Fibroblast of pulmonary artery (primary cell): ENCODE measurements around the gene RTL10.

Experiments
- DNase-seq: peaks from one replicate; pipeline ENCODE4 v3.0.0-alpha.2; 2010; ENCODE audit warnings: low read depth
- H3K4me3 ChIP-seq: replicated peaks from 2 replicates; pipeline ENCODE4 v1.5.1; 2011; ENCODE audit warnings: low read depth, mild to moderate bottlenecking, control low read depth, low read length, moderate library complexity
- CTCF ChIP-seq: IDR thresholded peaks from 2 replicates; pipeline ENCODE4 v1.5.1; 2011; ENCODE audit warnings: mild to moderate bottlenecking, control low read depth, low read length, inconsistent platforms; ENCODE audit errors: missing control alignments

The RTL10 gene

GRCh38 chr22:19854778-19855503 is at the start of gene RTL10, which contains the start of gene GNB1L:
RTL10 (minus strand) TSS chr22:19854874; CDS start chr22:19852261, 2,613 bp downstream.
GNB1L (minus strand) TSS chr22:19854874; CDS start chr22:19821355, 33,519 bp downstream.
- peak within 1 kb of the TSS; percentile 92 for H3K4me3 ChIP-seq
- TF ChIP-seq CTCF: no peak
- peak; percentile 97 for DNase-seq

GRCh38 chr22:19904174-19904856 is 49.6 kb upstream of the RTL10 start:
- DNase-seq: no peak
- H3K4me3 ChIP-seq: no peak overlapping the region
- no peak for TF ChIP-seq CTCF

GRCh38 chr22:19903513-19903912 is 48.8 kb upstream of the RTL10 start:
- DNase-seq: no peak

GRCh38 chr22:19903031-19903430 is 48.4 kb upstream of the RTL10 start:
- no peak for TF ChIP-seq CTCF
- no peak for DNase-seq
- H3K4me3 ChIP-seq: no peak overlapping the region

More at GRCh38 chr22:19903513-19903912, 48.8 kb upstream of the RTL10 start:
- H3K4me3 ChIP-seq: no peak overlapping the region
- no peak for TF ChIP-seq CTCF

GRCh38 chr22:19902245-19902715 is 47.6 kb upstream of the RTL10 start:
- DNase-seq: no peak
- no peak for TF ChIP-seq CTCF
- no peak overlapping the region for H3K4me3 ChIP-seq

- H3K4me3 ChIP-seq: no peak overlapping the region
- TF ChIP-seq CTCF: no peak
- no peak for DNase-seq
Measured at GRCh38 chr22:19901577-19902244, 47.0 kb upstream of the RTL10 start.
